Transverse colon (tissue), 4 donors: Measurements from ENCODE around the gene SSU72. TPM values are rescaled to one million over a fixed set of nuclear protein-coding genes. Genes with fewer than 3 reads are reported as not detected.
"Not testable (repeated sequence)": the region's sequence is repeated elsewhere in the genome, so short reads cannot be mapped to it uniquely, and the experiment has no call there.

Experiments used
- DNase-seq: peaks from one replicate; pipeline ENCODE4 v3.0.0-alpha.2; 2019
- H3K27ac ChIP-seq, 4 donors: fragments of 200-600 bp; sonication (generic); 2 replicates each; pipeline ENCODE4 v1.5.1; 2016 to 2018; ENCODE audit warnings: inconsistent platforms in 4 of 4
- H3K27me3 ChIP-seq: fragments of 200-600 bp; sonication (generic); 2 replicates; pipeline ENCODE4 v1.5.1; 2017; ENCODE audit warnings: inconsistent platforms
- H3K36me3 ChIP-seq, 4 donors: fragments of 200-600 bp; sonication (generic); 2 replicates each; pipeline ENCODE4 v1.5.1; 2017 to 2019; ENCODE audit warnings: inconsistent platforms in 4 of 4
- H3K4me1 ChIP-seq, 4 donors: fragments of 200-600 bp; sonication (generic); 2 replicates each; pipeline ENCODE4 v1.5.1; 2017 to 2020; ENCODE audit warnings: inconsistent platforms in 4 of 4
- H3K4me3 ChIP-seq, 4 donors: fragments of 200-600 bp; sonication (generic); 1 replicate in 1 of 4; 2 replicates in 3 of 4; pipeline versions ENCODE4 v1.5.1 to v1.6.1; 2017 to 2019; ENCODE audit warnings: inconsistent platforms in 4 of 4
- H3K9me3 ChIP-seq, 2 donors: fragments of 200-600 bp; sonication (generic); 2 replicates each; pipeline ENCODE4 v1.5.1; 2017 to 2019; ENCODE audit warnings: inconsistent platforms in 2 of 2
- EP300 ChIP-seq: sonication (generic); formaldehyde crosslinking; IDR thresholded peaks from one replicate; pipeline ENCODE4 v1.6.1; 2017; ENCODE audit warnings: antibody characterized with exemption, low read depth
- POLR2A ChIP-seq: fragments of 450-650 bp; IDR thresholded peaks from one replicate; pipeline ENCODE4 v1.6.1; 2016; ENCODE audit warnings: antibody characterized with exemption, mild to moderate bottlenecking, moderate library complexity
- POLR2AphosphoS5 ChIP-seq, 3 donors: sonication (generic); formaldehyde crosslinking; IDR thresholded peaks; one replicate each; pipeline ENCODE4 v1.6.1; 2016; ENCODE audit warnings: antibody characterized with exemption in 3 of 3
- WGBS, 2 donors: methylation state at CpG; one replicate each; pipeline ENCODE4 v1.1.5; 2018; ENCODE audit warnings: low coverage in 1 of 2; 5-methylcytosine and 5-hydroxymethylcytosine counted together
- in situ Hi-C, 4 donors: fragments of 200-750 bp; cut with MboI; loops; one replicate each; pipeline versions ENCODE4 v1.15.0 to v1.15.1; 2017; ENCODE audit warnings: low sequenced_read_pairs in 3 of 4, low pct_ligation_motif_present in 1 of 4, low pct_unique_long_range_greater_than_20kb in 1 of 4
- intact Hi-C: fragments of 100-400 bp; cut with DNase I; formaldehyde crosslinking; loops from one replicate; pipeline ENCODE4 v1.15.1; 2023; ENCODE audit warnings: low total_unique reads
- total RNA-seq, 4 donors: library from RNA; depleted of rRNA; stranded (reverse); fragments of >200 nt; gene quantifications; one replicate each; pipeline ENCODE4 v1.1.0, GENCODE V29; 2016
- TF ChIP-seq, protein P1 (sequence below), 5 experiments: fragments of 200-600 bp in 3 of 5; fragments of 450-650 bp in 2 of 5; sonication (generic) in 3 of 5; IDR thresholded peaks; 1 replicate in 2 of 5; 2 replicates in 3 of 5; pipeline ENCODE4 v1.5.1; 2016 to 2017; ENCODE audit warnings: antibody characterized with exemption in 5 of 5, inconsistent platforms in 3 of 5, mild to moderate bottlenecking in 2 of 5, moderate library complexity in 1 of 5

Gene SSU72
- total RNA-seq, 4 donors from 2014 or later: 95.0 to 162 (median 136) TPM

DNA sequence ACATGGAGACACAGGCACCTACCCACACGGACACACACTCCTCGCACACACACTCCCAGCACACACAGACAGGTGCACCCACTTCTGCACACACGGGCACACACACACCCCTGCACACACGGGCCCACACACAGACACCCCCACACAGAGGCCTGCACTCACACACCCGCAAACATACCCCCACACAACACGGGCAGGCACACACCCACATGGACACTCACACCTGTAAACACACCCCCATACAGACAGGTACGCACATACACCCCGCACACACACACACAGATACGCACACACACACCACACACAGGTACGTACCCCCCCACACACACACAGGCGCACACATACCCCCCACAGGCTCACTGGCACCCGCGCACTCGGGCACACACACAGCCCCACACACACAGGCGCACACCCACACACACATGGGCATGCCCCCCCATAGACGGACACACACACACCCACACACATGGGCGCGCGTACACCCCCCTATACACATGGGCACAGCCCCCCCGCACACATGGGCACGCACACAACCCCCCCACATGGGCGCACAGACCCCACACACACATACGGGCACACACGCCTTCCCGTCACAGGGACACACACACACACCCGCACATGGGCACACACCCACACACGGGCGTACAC is 56.6 kb downstream of the SSU72 start:
- no peaks in the 10 kb centered on the region for H3K27me3 ChIP-seq
- peaks cover 0 to 8% (median 2%) of the 10 kb centered on the region in 4 donors for H3K36me3 ChIP-seq
- no peak for DNase-seq
- peaks cover 0 to 3% (median 2%) of the 10 kb centered on the region in 4 donors for H3K4me1 ChIP-seq
- in situ Hi-C loops: no loop called here
- no peak overlapping the region for H3K4me3 ChIP-seq
- WGBS, 2 donors: 95% methylated on average over 19 of the region's 28 CpGs; no CpG with 5 or more reads in 1 of the 2 donors
- H3K27ac ChIP-seq: no peak overlapping the region
- no peaks in the 10 kb centered on the region for H3K9me3 ChIP-seq
- intact Hi-C loops: no loop called here
- TF ChIP-seq, protein P1, sequence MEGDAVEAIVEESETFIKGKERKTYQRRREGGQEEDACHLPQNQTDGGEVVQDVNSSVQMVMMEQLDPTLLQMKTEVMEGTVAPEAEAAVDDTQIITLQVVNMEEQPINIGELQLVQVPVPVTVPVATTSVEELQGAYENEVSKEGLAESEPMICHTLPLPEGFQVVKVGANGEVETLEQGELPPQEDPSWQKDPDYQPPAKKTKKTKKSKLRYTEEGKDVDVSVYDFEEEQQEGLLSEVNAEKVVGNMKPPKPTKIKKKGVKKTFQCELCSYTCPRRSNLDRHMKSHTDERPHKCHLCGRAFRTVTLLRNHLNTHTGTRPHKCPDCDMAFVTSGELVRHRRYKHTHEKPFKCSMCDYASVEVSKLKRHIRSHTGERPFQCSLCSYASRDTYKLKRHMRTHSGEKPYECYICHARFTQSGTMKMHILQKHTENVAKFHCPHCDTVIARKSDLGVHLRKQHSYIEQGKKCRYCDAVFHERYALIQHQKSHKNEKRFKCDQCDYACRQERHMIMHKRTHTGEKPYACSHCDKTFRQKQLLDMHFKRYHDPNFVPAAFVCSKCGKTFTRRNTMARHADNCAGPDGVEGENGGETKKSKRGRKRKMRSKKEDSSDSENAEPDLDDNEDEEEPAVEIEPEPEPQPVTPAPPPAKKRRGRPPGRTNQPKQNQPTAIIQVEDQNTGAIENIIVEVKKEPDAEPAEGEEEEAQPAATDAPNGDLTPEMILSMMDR (IDR thresholded peaks at IDR 0.05): no peak
- TF ChIP-seq EP300 (no peak), POLR2AphosphoS5 (IDR thresholded peaks at IDR 0.05) (no peak), POLR2A (no peak)

DNA sequence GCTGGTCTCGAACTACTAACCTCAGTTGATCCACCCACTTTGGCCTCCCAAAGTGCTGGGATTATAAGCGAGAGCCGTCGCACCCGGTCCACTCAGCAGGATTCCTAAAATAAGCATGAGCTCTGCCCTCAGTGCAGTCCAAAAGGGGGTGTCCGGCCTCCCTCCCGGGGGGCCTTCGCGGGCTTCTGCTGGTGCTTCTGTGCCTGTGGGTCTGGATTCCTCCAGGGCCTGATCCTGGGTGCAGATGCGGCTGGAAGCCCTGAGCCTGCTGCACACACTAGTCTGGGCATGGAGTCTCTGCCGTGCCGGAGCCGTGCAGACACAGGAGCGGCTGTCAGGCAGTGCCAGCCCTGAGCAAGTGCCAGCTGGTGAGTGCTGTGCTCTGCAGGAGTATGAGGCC is 57.7 kb downstream of the SSU72 start:
- in situ Hi-C loops, DNase-seq, H3K9me3 ChIP-seq, H3K4me1 ChIP-seq, H3K27ac ChIP-seq, H3K27me3 ChIP-seq, intact Hi-C loops, H3K36me3 ChIP-seq, H3K4me3 ChIP-seq: not testable (repeated sequence)
- 91 to 93% methylated on average over 5 to 7 of the region's 14 CpGs for WGBS, 2 donors

DNA sequence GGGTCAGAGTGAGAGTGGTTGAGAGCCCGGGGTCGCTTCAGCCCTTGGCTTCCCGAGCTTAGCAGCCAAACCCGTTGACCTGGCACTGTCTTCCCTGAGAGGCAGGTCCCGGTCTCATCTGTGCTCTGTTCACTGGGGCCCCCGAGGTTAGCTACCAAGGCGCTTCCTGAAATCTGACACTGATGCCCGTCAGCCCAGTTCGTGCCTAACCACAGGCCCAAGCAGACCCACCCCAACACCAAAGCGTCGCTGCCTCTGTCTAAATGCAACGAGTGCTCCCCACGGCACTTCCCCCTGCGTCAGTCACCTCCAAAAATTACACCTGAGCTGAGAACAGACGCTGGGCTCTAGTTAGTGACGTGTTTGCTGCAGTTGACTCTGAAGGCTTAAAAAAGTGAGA is 60.3 kb downstream of the SSU72 start:
- H3K9me3 ChIP-seq, H3K27me3 ChIP-seq, DNase-seq, intact Hi-C loops, H3K36me3 ChIP-seq, in situ Hi-C loops, H3K4me3 ChIP-seq, H3K27ac ChIP-seq: not testable (repeated sequence)
- WGBS, 2 donors: 87 to 88% methylated on average over 5 to 16 of the region's 16 CpGs
- H3K4me1 ChIP-seq: peaks cover 0 to 15% (median 10%) of the 10 kb centered on the region in 4 donors

DNA sequence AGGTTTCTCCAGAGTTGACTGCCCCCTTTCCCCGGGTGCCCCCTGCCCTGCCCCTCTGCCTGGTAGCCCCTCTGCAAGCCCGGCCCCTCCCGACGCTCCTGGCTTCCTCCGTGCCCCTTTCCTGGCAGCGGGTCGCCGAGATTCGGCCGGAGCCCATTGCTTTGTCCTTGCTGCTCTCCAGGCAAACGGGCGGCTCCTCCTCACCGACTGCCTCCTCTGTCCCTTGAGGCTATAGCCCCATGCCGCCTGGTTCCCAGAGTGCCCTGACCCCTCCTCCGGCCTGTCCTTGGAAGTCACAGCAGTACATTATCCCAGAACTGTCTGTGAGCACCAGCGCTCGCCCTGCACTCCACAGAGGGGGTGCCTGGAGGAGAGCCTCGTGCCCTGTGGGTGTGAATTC is 61.0 kb downstream of the SSU72 start:
- H3K27ac ChIP-seq, H3K36me3 ChIP-seq, H3K4me3 ChIP-seq, H3K27me3 ChIP-seq, DNase-seq, intact Hi-C loops, H3K9me3 ChIP-seq, in situ Hi-C loops: not testable (repeated sequence)
- 87% methylated on average over 15 of the region's 18 CpGs; no CpG with 5 or more reads in 1 of the 2 donors for WGBS, 2 donors
- peaks cover 0 to 15% (median 10%) of the 10 kb centered on the region in 4 donors for H3K4me1 ChIP-seq

DNA sequence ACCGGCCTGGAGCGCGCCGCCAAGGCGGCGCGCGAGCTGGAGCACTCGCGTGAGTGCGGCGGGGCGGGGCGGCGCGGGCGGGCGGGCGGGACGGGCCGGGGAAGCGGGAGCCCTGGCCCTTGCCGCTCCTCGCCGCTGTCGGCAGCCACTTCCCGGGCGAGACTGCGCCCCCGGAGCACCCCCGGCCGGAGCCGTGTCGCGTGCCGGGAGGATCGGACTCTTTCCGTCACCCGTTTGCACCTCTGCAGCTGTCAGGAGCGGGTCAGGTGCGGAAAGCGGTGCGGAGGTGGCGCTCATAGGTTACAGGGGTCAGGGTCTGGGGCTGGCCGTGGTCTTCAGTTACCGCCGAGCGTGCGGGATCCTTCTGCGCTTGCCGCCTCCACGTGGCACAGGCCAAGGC is 62.2 kb downstream of the SSU72 start:
- in situ Hi-C loops, H3K36me3 ChIP-seq, H3K9me3 ChIP-seq, H3K27me3 ChIP-seq, DNase-seq, intact Hi-C loops: not testable (repeated sequence)
- no CpG with 5 or more reads among the region's 52 CpGs for WGBS, 2 donors
- H3K27ac ChIP-seq: peak overlapping the region; percentile 91 to 96 (median 94)
- H3K4me3 ChIP-seq: peak overlapping the region; percentile 66 to 88 (median 75)
- peaks cover 0 to 15% (median 10%) of the 10 kb centered on the region in 4 donors for H3K4me1 ChIP-seq

DNA sequence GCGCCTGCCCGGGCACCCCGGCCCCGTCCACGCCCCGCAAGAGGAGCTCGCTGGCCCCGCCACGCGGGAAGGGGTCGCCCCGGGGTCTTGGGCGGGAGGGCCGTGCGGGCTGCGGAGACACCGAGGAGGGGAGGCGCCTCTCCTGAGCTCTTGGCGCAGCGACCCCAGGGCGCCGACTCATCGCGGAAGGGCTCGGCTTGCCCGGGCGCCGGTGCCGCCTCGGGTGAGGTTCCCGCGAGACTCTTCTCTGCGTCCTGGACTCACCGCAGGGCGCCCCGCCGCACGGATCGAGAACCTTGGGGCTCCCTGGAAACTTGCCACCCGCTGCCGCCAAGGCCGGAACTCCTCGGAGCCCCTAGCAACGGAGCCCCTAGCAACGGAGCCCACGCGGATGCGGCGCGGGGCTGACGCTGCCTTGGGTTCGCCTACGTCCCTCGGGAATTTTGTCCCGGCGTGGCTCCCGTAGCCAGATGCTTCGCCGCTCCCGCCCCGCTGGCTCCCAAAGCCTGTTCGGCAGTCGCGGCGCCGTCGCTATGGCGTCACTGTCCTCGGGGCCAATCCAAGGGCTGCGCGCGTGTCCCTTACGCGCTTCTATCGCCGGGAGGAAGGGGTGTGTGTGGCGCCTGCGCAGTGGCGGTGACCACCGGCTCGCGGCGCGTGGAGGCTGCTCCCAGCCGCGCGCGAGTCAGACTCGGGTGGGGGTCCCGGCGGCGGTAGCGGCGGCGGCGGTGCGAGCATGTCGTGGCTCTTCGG is 63.0 kb downstream of the SSU72 start, which contains the start of gene ATAD3A:
Gene ATAD3A, plus strand, starts transcription at position 630 of the 753 bp plus-strand sequence. Its CDS starts 107 bp downstream, at position 737.
- Histone ChIP-seq H3K9me3 (no peaks in the 10 kb centered on the region), H3K27ac (peak within 1 kb of the TSS; percentile 91 to 96 (median 94)), H3K27me3 (no peaks in the 10 kb centered on the region), H3K36me3 (no peaks in the 10 kb centered on the region), H3K4me1 (peaks cover 0 to 15% (median 10%) of the 10 kb centered on the region in 4 donors), H3K4me3 (peak within 1 kb of the TSS; percentile 68 to 88 (median 76))
- TF ChIP-seq POLR2A (peak; percentile 50), POLR2AphosphoS5 (IDR thresholded peaks at IDR 0.05) (peak; percentile 82 to 94 (median 84))
- TF ChIP-seq, protein P1 (IDR thresholded peaks at IDR 0.05): no peak
- in situ Hi-C loops (no loop called here), intact Hi-C loops (no loop called here)
- DNase-seq: peak; percentile 98
- WGBS, 2 donors: 1% methylated on average over 33 of the region's 99 CpGs; no CpG with 5 or more reads in 1 of the 2 donors
